GM23338 (cell line): ENCODE data around the gene METAP1D.
"Not testable (repeated sequence)": the region's sequence is repeated elsewhere in the genome, so short reads cannot be mapped to it uniquely, and the experiment has no call there.

ENCODE experiments used
- CREB1 ChIP-seq: fragments of 250-450 bp; sonication (Bioruptor Pico); IDR thresholded peaks from 2 replicates; pipeline ENCODE4 v1.5.0; 2020; ENCODE audit warnings: low read depth, mild to moderate bottlenecking, moderate library complexity
- CTCF ChIP-seq, 2 experiments: fragments of 200-600 bp in 1 of 2; sonication (generic) in 1 of 2; conservative IDR thresholded peaks; 2 replicates each; pipeline versions ENCODE4 v1.5.1 to v1.6.1; 2016 to 2017; ENCODE audit warnings: antibody characterized with exemption in 2 of 2, low read depth in 2 of 2, mild to moderate bottlenecking in 2 of 2, moderate library complexity in 1 of 2
- EZH2 ChIP-seq: fragments of 200-600 bp; sonication (generic); IDR thresholded peaks from one replicate; pipeline ENCODE4 v1.8.0; 2017; ENCODE audit warnings: antibody characterized with exemption, mild to moderate bottlenecking, low read depth; ENCODE audit not compliant: unreplicated experiment
- EZH2phosphoT487 ChIP-seq: fragments of 200-600 bp; sonication (generic); IDR thresholded peaks from one replicate; pipeline ENCODE4 v1.8.1; 2018; ENCODE audit warnings: antibody characterized with exemption; ENCODE audit not compliant: unreplicated experiment
- JUNB ChIP-seq: IDR thresholded peaks from one replicate; pipeline ENCODE4 v1.6.1; 2016; ENCODE audit warnings: antibody characterized with exemption; ENCODE audit not compliant: unreplicated experiment
- NANOG ChIP-seq: IDR thresholded peaks from 2 replicates; pipeline ENCODE4 v1.6.1; 2016; ENCODE audit warnings: antibody characterized with exemption, borderline replicate concordance
- POLR2AphosphoS5 ChIP-seq: IDR thresholded peaks from 2 replicates; pipeline ENCODE4 v1.6.1; 2016; ENCODE audit warnings: antibody characterized with exemption, low read depth
- STAT1 ChIP-seq: IDR thresholded peaks from one replicate; pipeline ENCODE4 v1.6.1; 2016; ENCODE audit warnings: antibody characterized with exemption; ENCODE audit not compliant: unreplicated experiment
- ZNF331 ChIP-seq: fragments of 250-450 bp; sonication (Bioruptor Pico); IDR thresholded peaks from 2 replicates; pipeline ENCODE4 v1.5.0; 2020; ENCODE audit warnings: low read depth, mild to moderate bottlenecking, moderate library complexity
- TF ChIP-seq, protein P1 (sequence below): IDR thresholded peaks from one replicate; pipeline ENCODE4 v1.6.1; 2018; ENCODE audit warnings: antibody characterized with exemption; ENCODE audit not compliant: unreplicated experiment
- TF ChIP-seq, protein P2 (sequence below): fragments of 250-450 bp; sonication (Bioruptor Pico); IDR thresholded peaks from 2 replicates; pipeline ENCODE4 v1.5.0; 2020; ENCODE audit warnings: mild to moderate bottlenecking, moderate library complexity
- TF ChIP-seq, protein P3 (sequence below): IDR thresholded peaks from 2 replicates; pipeline ENCODE4 v1.6.1; 2016; ENCODE audit warnings: antibody characterized with exemption

DNA sequence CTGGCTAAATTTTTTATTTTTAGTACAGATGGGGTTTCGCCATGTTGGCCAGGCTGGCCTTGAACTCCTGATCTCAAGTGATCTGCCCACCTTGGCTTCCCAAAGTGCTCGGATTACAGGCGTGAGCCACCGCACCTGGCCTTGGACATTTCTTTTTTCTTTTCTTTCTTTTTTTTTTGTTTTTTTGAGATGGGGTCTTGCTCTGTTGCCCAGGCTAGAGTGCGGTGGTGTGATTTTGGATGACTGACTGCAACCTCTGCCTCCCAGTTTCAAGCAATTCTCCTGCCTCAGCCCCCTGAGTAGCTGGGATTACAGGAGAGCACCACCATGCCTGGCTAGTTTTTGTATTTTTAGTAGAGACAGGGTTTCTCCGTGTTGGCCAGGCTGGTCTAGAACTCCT is 114.4 kb downstream of the METAP1D start:
- TF ChIP-seq CTCF (conservative IDR thresholded peaks at IDR 0.05; ENCODE audit: low read depth in 2 of 2); EZH2phosphoT487; EZH2; POLR2AphosphoS5; CREB1 (CRISPR knock-in tag); JUNB; NANOG; ZNF331 (CRISPR knock-in tag); STAT1: not testable (repeated sequence)
- TF ChIP-seq, protein P1, sequence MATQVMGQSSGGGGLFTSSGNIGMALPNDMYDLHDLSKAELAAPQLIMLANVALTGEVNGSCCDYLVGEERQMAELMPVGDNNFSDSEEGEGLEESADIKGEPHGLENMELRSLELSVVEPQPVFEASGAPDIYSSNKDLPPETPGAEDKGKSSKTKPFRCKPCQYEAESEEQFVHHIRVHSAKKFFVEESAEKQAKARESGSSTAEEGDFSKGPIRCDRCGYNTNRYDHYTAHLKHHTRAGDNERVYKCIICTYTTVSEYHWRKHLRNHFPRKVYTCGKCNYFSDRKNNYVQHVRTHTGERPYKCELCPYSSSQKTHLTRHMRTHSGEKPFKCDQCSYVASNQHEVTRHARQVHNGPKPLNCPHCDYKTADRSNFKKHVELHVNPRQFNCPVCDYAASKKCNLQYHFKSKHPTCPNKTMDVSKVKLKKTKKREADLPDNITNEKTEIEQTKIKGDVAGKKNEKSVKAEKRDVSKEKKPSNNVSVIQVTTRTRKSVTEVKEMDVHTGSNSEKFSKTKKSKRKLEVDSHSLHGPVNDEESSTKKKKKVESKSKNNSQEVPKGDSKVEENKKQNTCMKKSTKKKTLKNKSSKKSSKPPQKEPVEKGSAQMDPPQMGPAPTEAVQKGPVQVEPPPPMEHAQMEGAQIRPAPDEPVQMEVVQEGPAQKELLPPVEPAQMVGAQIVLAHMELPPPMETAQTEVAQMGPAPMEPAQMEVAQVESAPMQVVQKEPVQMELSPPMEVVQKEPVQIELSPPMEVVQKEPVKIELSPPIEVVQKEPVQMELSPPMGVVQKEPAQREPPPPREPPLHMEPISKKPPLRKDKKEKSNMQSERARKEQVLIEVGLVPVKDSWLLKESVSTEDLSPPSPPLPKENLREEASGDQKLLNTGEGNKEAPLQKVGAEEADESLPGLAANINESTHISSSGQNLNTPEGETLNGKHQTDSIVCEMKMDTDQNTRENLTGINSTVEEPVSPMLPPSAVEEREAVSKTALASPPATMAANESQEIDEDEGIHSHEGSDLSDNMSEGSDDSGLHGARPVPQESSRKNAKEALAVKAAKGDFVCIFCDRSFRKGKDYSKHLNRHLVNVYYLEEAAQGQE = not testable (repeated sequence)
- TF ChIP-seq, protein P2, sequence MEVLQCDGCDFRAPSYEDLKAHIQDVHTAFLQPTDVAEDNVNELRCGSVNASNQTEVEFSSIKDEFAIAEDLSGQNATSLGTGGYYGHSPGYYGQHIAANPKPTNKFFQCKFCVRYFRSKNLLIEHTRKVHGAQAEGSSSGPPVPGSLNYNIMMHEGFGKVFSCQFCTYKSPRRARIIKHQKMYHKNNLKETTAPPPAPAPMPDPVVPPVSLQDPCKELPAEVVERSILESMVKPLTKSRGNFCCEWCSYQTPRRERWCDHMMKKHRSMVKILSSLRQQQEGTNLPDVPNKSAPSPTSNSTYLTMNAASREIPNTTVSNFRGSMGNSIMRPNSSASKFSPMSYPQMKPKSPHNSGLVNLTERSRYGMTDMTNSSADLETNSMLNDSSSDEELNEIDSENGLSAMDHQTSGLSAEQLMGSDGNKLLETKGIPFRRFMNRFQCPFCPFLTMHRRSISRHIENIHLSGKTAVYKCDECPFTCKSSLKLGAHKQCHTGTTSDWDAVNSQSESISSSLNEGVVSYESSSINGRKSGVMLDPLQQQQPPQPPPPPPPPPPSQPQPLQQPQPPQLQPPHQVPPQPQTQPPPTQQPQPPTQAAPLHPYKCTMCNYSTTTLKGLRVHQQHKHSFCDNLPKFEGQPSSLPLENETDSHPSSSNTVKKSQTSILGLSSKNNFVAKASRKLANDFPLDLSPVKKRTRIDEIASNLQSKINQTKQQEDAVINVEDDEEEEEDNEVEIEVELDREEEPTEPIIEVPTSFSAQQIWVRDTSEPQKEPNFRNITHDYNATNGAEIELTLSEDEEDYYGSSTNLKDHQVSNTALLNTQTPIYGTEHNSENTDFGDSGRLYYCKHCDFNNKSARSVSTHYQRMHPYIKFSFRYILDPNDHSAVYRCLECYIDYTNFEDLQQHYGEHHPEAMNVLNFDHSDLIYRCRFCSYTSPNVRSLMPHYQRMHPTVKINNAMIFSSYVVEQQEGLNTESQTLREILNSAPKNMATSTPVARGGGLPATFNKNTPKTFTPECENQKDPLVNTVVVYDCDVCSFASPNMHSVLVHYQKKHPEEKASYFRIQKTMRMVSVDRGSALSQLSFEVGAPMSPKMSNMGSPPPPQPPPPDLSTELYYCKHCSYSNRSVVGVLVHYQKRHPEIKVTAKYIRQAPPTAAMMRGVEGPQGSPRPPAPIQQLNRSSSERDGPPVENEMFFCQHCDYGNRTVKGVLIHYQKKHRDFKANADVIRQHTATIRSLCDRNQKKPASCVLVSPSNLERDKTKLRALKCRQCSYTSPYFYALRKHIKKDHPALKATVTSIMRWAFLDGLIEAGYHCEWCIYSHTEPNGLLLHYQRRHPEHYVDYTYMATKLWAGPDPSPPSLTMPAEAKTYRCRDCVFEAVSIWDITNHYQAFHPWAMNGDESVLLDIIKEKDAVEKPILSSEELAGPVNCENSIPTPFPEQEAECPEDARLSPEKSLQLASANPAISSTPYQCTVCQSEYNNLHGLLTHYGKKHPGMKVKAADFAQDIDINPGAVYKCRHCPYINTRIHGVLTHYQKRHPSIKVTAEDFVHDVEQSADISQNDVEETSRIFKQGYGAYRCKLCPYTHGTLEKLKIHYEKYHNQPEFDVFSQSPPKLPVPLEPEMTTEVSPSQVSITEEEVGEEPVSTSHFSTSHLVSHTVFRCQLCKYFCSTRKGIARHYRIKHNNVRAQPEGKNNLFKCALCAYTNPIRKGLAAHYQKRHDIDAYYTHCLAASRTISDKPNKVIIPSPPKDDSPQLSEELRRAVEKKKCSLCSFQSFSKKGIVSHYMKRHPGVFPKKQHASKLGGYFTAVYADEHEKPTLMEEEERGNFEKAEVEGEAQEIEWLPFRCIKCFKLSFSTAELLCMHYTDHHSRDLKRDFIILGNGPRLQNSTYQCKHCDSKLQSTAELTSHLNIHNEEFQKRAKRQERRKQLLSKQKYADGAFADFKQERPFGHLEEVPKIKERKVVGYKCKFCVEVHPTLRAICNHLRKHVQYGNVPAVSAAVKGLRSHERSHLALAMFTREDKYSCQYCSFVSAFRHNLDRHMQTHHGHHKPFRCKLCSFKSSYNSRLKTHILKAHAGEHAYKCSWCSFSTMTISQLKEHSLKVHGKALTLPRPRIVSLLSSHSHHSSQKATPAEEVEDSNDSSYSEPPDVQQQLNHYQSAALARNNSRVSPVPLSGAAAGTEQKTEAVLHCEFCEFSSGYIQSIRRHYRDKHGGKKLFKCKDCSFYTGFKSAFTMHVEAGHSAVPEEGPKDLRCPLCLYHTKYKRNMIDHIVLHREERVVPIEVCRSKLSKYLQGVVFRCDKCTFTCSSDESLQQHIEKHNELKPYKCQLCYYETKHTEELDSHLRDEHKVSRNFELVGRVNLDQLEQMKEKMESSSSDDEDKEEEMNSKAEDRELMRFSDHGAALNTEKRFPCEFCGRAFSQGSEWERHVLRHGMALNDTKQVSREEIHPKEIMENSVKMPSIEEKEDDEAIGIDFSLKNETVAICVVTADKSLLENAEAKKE = not testable (repeated sequence)
- TF ChIP-seq, protein P3, sequence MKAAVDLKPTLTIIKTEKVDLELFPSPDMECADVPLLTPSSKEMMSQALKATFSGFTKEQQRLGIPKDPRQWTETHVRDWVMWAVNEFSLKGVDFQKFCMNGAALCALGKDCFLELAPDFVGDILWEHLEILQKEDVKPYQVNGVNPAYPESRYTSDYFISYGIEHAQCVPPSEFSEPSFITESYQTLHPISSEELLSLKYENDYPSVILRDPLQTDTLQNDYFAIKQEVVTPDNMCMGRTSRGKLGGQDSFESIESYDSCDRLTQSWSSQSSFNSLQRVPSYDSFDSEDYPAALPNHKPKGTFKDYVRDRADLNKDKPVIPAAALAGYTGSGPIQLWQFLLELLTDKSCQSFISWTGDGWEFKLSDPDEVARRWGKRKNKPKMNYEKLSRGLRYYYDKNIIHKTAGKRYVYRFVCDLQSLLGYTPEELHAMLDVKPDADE = not testable (repeated sequence)
